SK-N-MC (cell line): ENCODE results near the gene EEF2K.
A peak's percentile ranks its signal among the peaks of the same experiment; 100 is the strongest.

ENCODE experiments used
- EZH2 ChIP-seq: fragments of 200-600 bp; sonication (generic); IDR thresholded peaks from one replicate; pipeline ENCODE4 v1.6.1; 2017; ENCODE audit warnings: antibody characterized with exemption
- FOXP2 ChIP-seq: optimal IDR thresholded peaks from 2 replicates; pipeline ENCODE3; 2011; ENCODE audit warnings: mild to moderate bottlenecking, moderate library complexity; ENCODE audit not compliant: insufficient read depth; ENCODE audit errors: extremely low read length, control extremely low read depth
- POLR2AphosphoS5 ChIP-seq: IDR thresholded peaks from 2 replicates; pipeline ENCODE4 v1.6.1; 2012; ENCODE audit warnings: mild to moderate bottlenecking, low read depth, low read length, borderline replicate concordance

GRCh38 chr16:22195695-22196558, 10.2 kb upstream of the EEF2K start:
- peak; percentile 57 for TF ChIP-seq POLR2AphosphoS5
- no peak for TF ChIP-seq EZH2
- TF ChIP-seq FOXP2 = no peak
